Measurements from ENCODE around the gene PLPPR5.

PLPPR5 gene

GRCh38 chr1:98931128-98931835, 73.4 kb downstream of the PLPPR5 start:
- Histone ChIP-seq H3K27me3 (ENCODE audit: low read depth, low read length) (no peaks in the 10 kb centered on the region), H3K36me3 (ENCODE audit: control insufficient read depth in 1 of 2, insufficient read depth in 2 of 2, low read length in 2 of 2) (no peaks in the 10 kb centered on the region), H3K4me1 (ENCODE audit: control insufficient read depth in 1 of 2, insufficient read depth in 2 of 2, low read length in 2 of 2) (no peaks in the 10 kb centered on the region), H3K27ac (ENCODE audit: low read length) (no peak overlapping the region), H3K4me3 (ENCODE audit: low read depth in 1 of 2, low read length in 2 of 2) (no peak overlapping the region), H3K9me3 (ENCODE audit: control insufficient read depth in 1 of 2, low read length in 2 of 2) (no peaks in the 10 kb centered on the region)

- H3K9me3 ChIP-seq (ENCODE audit: control insufficient read depth in 1 of 2, low read length in 2 of 2) = no peaks in the 10 kb centered on the region
- H3K27me3 ChIP-seq (ENCODE audit: low read depth, low read length) = no peaks in the 10 kb centered on the region
- H3K36me3 ChIP-seq (ENCODE audit: control insufficient read depth in 1 of 2, insufficient read depth in 2 of 2, low read length in 2 of 2) = no peaks in the 10 kb centered on the region
- no peak overlapping the region for H3K27ac ChIP-seq (ENCODE audit: low read length)
- no peaks in the 10 kb centered on the region for H3K4me1 ChIP-seq (ENCODE audit: control insufficient read depth in 1 of 2, insufficient read depth in 2 of 2, low read length in 2 of 2)
- no peak overlapping the region for H3K4me3 ChIP-seq (ENCODE audit: low read depth in 1 of 2, low read length in 2 of 2)
Measured at GRCh38 chr1:98929437-98929836, 75.2 kb downstream of the PLPPR5 start.

- Histone ChIP-seq H3K4me3 (ENCODE audit: low read depth in 1 of 2, low read length in 2 of 2) (no peak overlapping the region), H3K4me1 (ENCODE audit: control insufficient read depth in 1 of 2, insufficient read depth in 2 of 2, low read length in 2 of 2) (no peaks in the 10 kb centered on the region), H3K27ac (ENCODE audit: low read length) (no peak overlapping the region), H3K36me3 (ENCODE audit: control insufficient read depth in 1 of 2, insufficient read depth in 2 of 2, low read length in 2 of 2) (no peaks in the 10 kb centered on the region), H3K9me3 (ENCODE audit: control insufficient read depth in 1 of 2, low read length in 2 of 2) (no peaks in the 10 kb centered on the region), H3K27me3 (ENCODE audit: low read depth, low read length) (no peaks in the 10 kb centered on the region)
Measured at GRCh38 chr1:98926597-98926996, 78.1 kb downstream of the PLPPR5 start.

- Histone ChIP-seq H3K9me3 (ENCODE audit: control insufficient read depth in 1 of 2, low read length in 2 of 2) (no peaks in the 10 kb centered on the region), H3K36me3 (ENCODE audit: control insufficient read depth in 1 of 2, insufficient read depth in 2 of 2, low read length in 2 of 2) (no peaks in the 10 kb centered on the region), H3K27me3 (ENCODE audit: low read depth, low read length) (no peaks in the 10 kb centered on the region), H3K4me3 (ENCODE audit: low read depth in 1 of 2, low read length in 2 of 2) (no peak overlapping the region), H3K27ac (ENCODE audit: low read length) (no peak overlapping the region), H3K4me1 (ENCODE audit: control insufficient read depth in 1 of 2, insufficient read depth in 2 of 2, low read length in 2 of 2) (no peaks in the 10 kb centered on the region)
Measured at GRCh38 chr1:98924977-98925376, 79.7 kb downstream of the PLPPR5 start.

- Histone ChIP-seq H3K9me3 (ENCODE audit: control insufficient read depth in 1 of 2, low read length in 2 of 2) (no peaks in the 10 kb centered on the region), H3K27ac (ENCODE audit: low read length) (no peak overlapping the region), H3K27me3 (ENCODE audit: low read depth, low read length) (no peaks in the 10 kb centered on the region), H3K4me1 (ENCODE audit: control insufficient read depth in 1 of 2, insufficient read depth in 2 of 2, low read length in 2 of 2) (no peaks in the 10 kb centered on the region), H3K4me3 (ENCODE audit: low read depth in 1 of 2, low read length in 2 of 2) (no peak overlapping the region), H3K36me3 (ENCODE audit: control insufficient read depth in 1 of 2, insufficient read depth in 2 of 2, low read length in 2 of 2) (no peaks in the 10 kb centered on the region)
Measured at GRCh38 chr1:98923667-98924066, 81.0 kb downstream of the PLPPR5 start.

- H3K27me3 ChIP-seq (ENCODE audit: low read depth, low read length) = no peaks in the 10 kb centered on the region
- H3K4me1 ChIP-seq (ENCODE audit: control insufficient read depth in 1 of 2, insufficient read depth in 2 of 2, low read length in 2 of 2) = no peaks in the 10 kb centered on the region
- no peaks in the 10 kb centered on the region for H3K36me3 ChIP-seq (ENCODE audit: control insufficient read depth in 1 of 2, insufficient read depth in 2 of 2, low read length in 2 of 2)
- H3K27ac ChIP-seq (ENCODE audit: low read length) = no peak overlapping the region
- H3K9me3 ChIP-seq (ENCODE audit: control insufficient read depth in 1 of 2, low read length in 2 of 2) = no peaks in the 10 kb centered on the region
- H3K4me3 ChIP-seq (ENCODE audit: low read depth in 1 of 2, low read length in 2 of 2) = no peak overlapping the region
Measured at GRCh38 chr1:98921817-98922216, 82.8 kb downstream of the PLPPR5 start.

GRCh38 chr1:98920441-98921110, 84.1 kb downstream of the PLPPR5 start:
- Histone ChIP-seq H3K36me3 (ENCODE audit: control insufficient read depth in 1 of 2, insufficient read depth in 2 of 2, low read length in 2 of 2) (no peaks in the 10 kb centered on the region), H3K9me3 (ENCODE audit: control insufficient read depth in 1 of 2, low read length in 2 of 2) (no peaks in the 10 kb centered on the region), H3K27me3 (ENCODE audit: low read depth, low read length) (no peaks in the 10 kb centered on the region)

GRCh38 chr1:98919652-98920051, 85.0 kb downstream of the PLPPR5 start:
- no peaks in the 10 kb centered on the region for H3K27me3 ChIP-seq (ENCODE audit: low read depth, low read length)
- H3K4me3 ChIP-seq (ENCODE audit: low read depth in 1 of 2, low read length in 2 of 2) = no peak overlapping the region
- no peaks in the 10 kb centered on the region for H3K36me3 ChIP-seq (ENCODE audit: control insufficient read depth in 1 of 2, insufficient read depth in 2 of 2, low read length in 2 of 2)
- no peaks in the 10 kb centered on the region for H3K9me3 ChIP-seq (ENCODE audit: control insufficient read depth in 1 of 2, low read length in 2 of 2)
- no peaks in the 10 kb centered on the region for H3K4me1 ChIP-seq (ENCODE audit: control insufficient read depth in 1 of 2, insufficient read depth in 2 of 2, low read length in 2 of 2)
- H3K27ac ChIP-seq (ENCODE audit: low read length) = no peak overlapping the region

More at GRCh38 chr1:98920441-98921110, 84.1 kb downstream of the PLPPR5 start:
- Histone ChIP-seq H3K4me3 (ENCODE audit: low read depth in 1 of 2, low read length in 2 of 2) (no peak overlapping the region), H3K4me1 (ENCODE audit: control insufficient read depth in 1 of 2, insufficient read depth in 2 of 2, low read length in 2 of 2) (no peaks in the 10 kb centered on the region), H3K27ac (ENCODE audit: low read length) (no peak overlapping the region)

GRCh38 chr1:98919211-98919610, 85.5 kb downstream of the PLPPR5 start:
- Histone ChIP-seq H3K27me3 (ENCODE audit: low read depth, low read length) (no peaks in the 10 kb centered on the region), H3K36me3 (ENCODE audit: control insufficient read depth in 1 of 2, insufficient read depth in 2 of 2, low read length in 2 of 2) (no peaks in the 10 kb centered on the region), H3K27ac (ENCODE audit: low read length) (no peak overlapping the region), H3K4me1 (ENCODE audit: control insufficient read depth in 1 of 2, insufficient read depth in 2 of 2, low read length in 2 of 2) (no peaks in the 10 kb centered on the region), H3K9me3 (ENCODE audit: control insufficient read depth in 1 of 2, low read length in 2 of 2) (no peaks in the 10 kb centered on the region), H3K4me3 (ENCODE audit: low read depth in 1 of 2, low read length in 2 of 2) (no peak overlapping the region)

GRCh38 chr1:98914547-98914946, 90.1 kb downstream of the PLPPR5 start:
- Histone ChIP-seq H3K27me3 (ENCODE audit: low read depth, low read length) (no peaks in the 10 kb centered on the region), H3K4me1 (ENCODE audit: control insufficient read depth in 1 of 2, insufficient read depth in 2 of 2, low read length in 2 of 2) (no peaks in the 10 kb centered on the region), H3K4me3 (ENCODE audit: low read depth in 1 of 2, low read length in 2 of 2) (no peak overlapping the region), H3K36me3 (ENCODE audit: control insufficient read depth in 1 of 2, insufficient read depth in 2 of 2, low read length in 2 of 2) (no peaks in the 10 kb centered on the region), H3K9me3 (ENCODE audit: control insufficient read depth in 1 of 2, low read length in 2 of 2) (no peaks in the 10 kb centered on the region), H3K27ac (ENCODE audit: low read length) (no peak overlapping the region)

- H3K4me1 ChIP-seq (ENCODE audit: control insufficient read depth in 1 of 2, insufficient read depth in 2 of 2, low read length in 2 of 2) = no peaks in the 10 kb centered on the region
- no peak overlapping the region for H3K27ac ChIP-seq (ENCODE audit: low read length)
- no peaks in the 10 kb centered on the region for H3K27me3 ChIP-seq (ENCODE audit: low read depth, low read length)
- H3K4me3 ChIP-seq (ENCODE audit: low read depth in 1 of 2, low read length in 2 of 2) = no peak overlapping the region
- H3K9me3 ChIP-seq (ENCODE audit: control insufficient read depth in 1 of 2, low read length in 2 of 2) = no peaks in the 10 kb centered on the region
- no peaks in the 10 kb centered on the region for H3K36me3 ChIP-seq (ENCODE audit: control insufficient read depth in 1 of 2, insufficient read depth in 2 of 2, low read length in 2 of 2)
Measured at GRCh38 chr1:98910827-98911226, 93.8 kb downstream of the PLPPR5 start.

- no peaks in the 10 kb centered on the region for H3K9me3 ChIP-seq (ENCODE audit: control insufficient read depth in 1 of 2, low read length in 2 of 2)
- H3K4me3 ChIP-seq (ENCODE audit: low read depth in 1 of 2, low read length in 2 of 2) = no peak overlapping the region
- no peaks in the 10 kb centered on the region for H3K4me1 ChIP-seq (ENCODE audit: control insufficient read depth in 1 of 2, insufficient read depth in 2 of 2, low read length in 2 of 2)
- no peaks in the 10 kb centered on the region for H3K27me3 ChIP-seq (ENCODE audit: low read depth, low read length)
- no peak overlapping the region for H3K27ac ChIP-seq (ENCODE audit: low read length)
- H3K36me3 ChIP-seq (ENCODE audit: control insufficient read depth in 1 of 2, insufficient read depth in 2 of 2, low read length in 2 of 2) = no peaks in the 10 kb centered on the region
Measured at GRCh38 chr1:98908980-98909379, 95.7 kb downstream of the PLPPR5 start.

Measured in muscle layer of duodenum (tissue), 2 donors.